ENCODE measurements around the gene EML1.

EML1 gene

GRCh38 chr14:99950181-99950580, 157.0 kb downstream of the EML1 start:
- no peak for DNase-seq (ENCODE audit: insufficient read length, low spot score)
- no peak for FAIRE-seq

- no peak for FAIRE-seq
- DNase-seq (ENCODE audit: insufficient read length, low spot score), result no peak
Measured at GRCh38 chr14:99951085-99951484, 157.9 kb downstream of the EML1 start.

GRCh38 chr14:99952039-99952438, 158.8 kb downstream of the EML1 start:
- FAIRE-seq (peak; percentile 95), DNase-seq (ENCODE audit: insufficient read length, low spot score) (no peak)

GRCh38 chr14:99952453-99952852, 159.2 kb downstream of the EML1 start:
- no peak for DNase-seq (ENCODE audit: insufficient read length, low spot score)
- no peak for FAIRE-seq

- DNase-seq (ENCODE audit: insufficient read length, low spot score), result no peak
- FAIRE-seq, result no peak
Measured at GRCh38 chr14:99955826-99956455, 162.7 kb downstream of the EML1 start.

- no peak for FAIRE-seq
- DNase-seq (ENCODE audit: insufficient read length, low spot score), result no peak
Measured at GRCh38 chr14:99958380-99958779, 165.2 kb downstream of the EML1 start.

- FAIRE-seq (no peak), DNase-seq (ENCODE audit: insufficient read length, low spot score) (no peak)
Measured at GRCh38 chr14:99961826-99962518, 168.8 kb downstream of the EML1 start.

GRCh38 chr14:99964979-99965378, 171.8 kb downstream of the EML1 start:
- DNase-seq (ENCODE audit: insufficient read length, low spot score) (no peak), FAIRE-seq (no peak)

- no peak for DNase-seq (ENCODE audit: insufficient read length, low spot score)
- FAIRE-seq, result no peak
Measured at GRCh38 chr14:99966037-99966835, 173.0 kb downstream of the EML1 start.

- DNase-seq (ENCODE audit: insufficient read length, low spot score) (no peak), FAIRE-seq (no peak)
Measured at GRCh38 chr14:99966912-99967311, 173.7 kb downstream of the EML1 start.

GRCh38 chr14:99968191-99968920, 175.1 kb downstream of the EML1 start:
- FAIRE-seq, result no peak
- no peak for DNase-seq (ENCODE audit: insufficient read length, low spot score)

GRCh38 chr14:99968941-99969340, 175.7 kb downstream of the EML1 start:
- FAIRE-seq (no peak), DNase-seq (ENCODE audit: insufficient read length, low spot score) (no peak)

- FAIRE-seq, result no peak
- DNase-seq (ENCODE audit: insufficient read length, low spot score), result no peak
Measured at GRCh38 chr14:99969673-99970322, 176.6 kb downstream of the EML1 start.

GRCh38 chr14:99971087-99971940, 178.1 kb downstream of the EML1 start:
- FAIRE-seq (peak; percentile 9), DNase-seq (ENCODE audit: insufficient read length, low spot score) (peak; percentile 78)

GRCh38 chr14:99971941-99972747, 178.9 kb downstream of the EML1 start:
- FAIRE-seq, result no peak
- peak; percentile 37 for DNase-seq (ENCODE audit: insufficient read length, low spot score)

- DNase-seq (ENCODE audit: insufficient read length, low spot score), result no peak
- FAIRE-seq, result no peak
Measured at GRCh38 chr14:99972748-99973466, 179.7 kb downstream of the EML1 start.

GRCh38 chr14:99975190-99975589, 182.0 kb downstream of the EML1 start:
- FAIRE-seq, result no peak

GRCh38 chr14:99976021-99976420, 182.8 kb downstream of the EML1 start:
- no peak for DNase-seq (ENCODE audit: insufficient read length, low spot score)
- no peak for FAIRE-seq

More at GRCh38 chr14:99975190-99975589, 182.0 kb downstream of the EML1 start:
- no peak for DNase-seq (ENCODE audit: insufficient read length, low spot score)

Data from HTR-8/SVneo (cell line).